ENCODE measurements around the gene IQCC.

Gene IQCC

GRCh38 chr1:32178380-32179192 is 26.9 kb upstream of the IQCC start:
- in situ Hi-C loops (cut with MboI; ENCODE audit: low pct_unique_long_range_greater_than_20kb, low sequenced_read_pairs, unreplicated experiment), result no loop called here
- TF ChIP-seq CTCF (IDR thresholded peaks at IDR 0.05; ENCODE audit: extremely low read depth, insufficient read depth, missing control alignments), result no peak
- DNase-seq (ENCODE audit: low spot score), result no peak

- TF ChIP-seq CTCF (IDR thresholded peaks at IDR 0.05; ENCODE audit: extremely low read depth, insufficient read depth, missing control alignments), result no peak
- in situ Hi-C loops (cut with MboI; ENCODE audit: low pct_unique_long_range_greater_than_20kb, low sequenced_read_pairs, unreplicated experiment), result no loop called here
- DNase-seq (ENCODE audit: low spot score), result no peak
Observed at GRCh38 chr1:32179193-32179442, 26.4 kb upstream of the IQCC start.

- TF ChIP-seq CTCF (IDR thresholded peaks at IDR 0.05; ENCODE audit: extremely low read depth, insufficient read depth, missing control alignments), result no peak
- in situ Hi-C loops (cut with MboI; ENCODE audit: low pct_unique_long_range_greater_than_20kb, low sequenced_read_pairs, unreplicated experiment), result no loop called here
- DNase-seq (ENCODE audit: low spot score), result peak; percentile 98
Observed at GRCh38 chr1:32179443-32180185, 25.9 kb upstream of the IQCC start, which contains the start of gene TXLNA. Gene TXLNA (plus strand): TSS chr1:32179675. CDS start chr1:32180346, 671 bp downstream.

- in situ Hi-C loops (cut with MboI; ENCODE audit: low pct_unique_long_range_greater_than_20kb, low sequenced_read_pairs, unreplicated experiment), result no loop called here
- peak; percentile 46 for DNase-seq (ENCODE audit: low spot score)
- TF ChIP-seq CTCF (IDR thresholded peaks at IDR 0.05; ENCODE audit: extremely low read depth, insufficient read depth, missing control alignments), result no peak
Observed at GRCh38 chr1:32180186-32181060, 25.0 kb upstream of the IQCC start.

GRCh38 chr1:32181065-32181464 is 24.4 kb upstream of the IQCC start:
- DNase-seq (ENCODE audit: low spot score), result no peak
- no peak for TF ChIP-seq CTCF (IDR thresholded peaks at IDR 0.05; ENCODE audit: extremely low read depth, insufficient read depth, missing control alignments)
- in situ Hi-C loops (cut with MboI; ENCODE audit: low pct_unique_long_range_greater_than_20kb, low sequenced_read_pairs, unreplicated experiment), result no loop called here

GRCh38 chr1:32181563-32181962 is 23.9 kb upstream of the IQCC start:
- in situ Hi-C loops (cut with MboI; ENCODE audit: low pct_unique_long_range_greater_than_20kb, low sequenced_read_pairs, unreplicated experiment), result no loop called here
- no peak for TF ChIP-seq CTCF (IDR thresholded peaks at IDR 0.05; ENCODE audit: extremely low read depth, insufficient read depth, missing control alignments)
- no peak for DNase-seq (ENCODE audit: low spot score)

Measured in GM13977 (cell line).